Right renal cortex interstitium (tissue), 3 donors: ENCODE results near the gene COPS4. TPM values are rescaled to one million over a fixed set of nuclear protein-coding genes. Genes with fewer than 3 reads are reported as not detected.
"Not testable (repeated sequence)": the region's sequence is repeated elsewhere in the genome, so short reads cannot be mapped to it uniquely, and the experiment has no call there.

Source experiments
- DNase-seq, 3 donors: peaks; one replicate each; pipeline ENCODE4 v3.0.0-alpha.2; 2013; ENCODE audit warnings: low read depth in 3 of 3, low spot score in 2 of 3
- polyA plus RNA-seq, 3 donors: library from polyadenylated mRNA; unstranded; fragments of 120-200 nt; gene quantifications; one replicate each; pipeline ENCODE4 v1.2.1, GENCODE V29; 2013; ENCODE audit not compliant: insufficient read length in 3 of 3

The COPS4 gene
- polyA plus RNA-seq, 3 donors = 84.7 to 95.5 (median 90.3) TPM

- DNase-seq = no peak
Measured at GRCh38 chr4:83075311-83076095, 40.5 kb downstream of the COPS4 start.

DNA sequence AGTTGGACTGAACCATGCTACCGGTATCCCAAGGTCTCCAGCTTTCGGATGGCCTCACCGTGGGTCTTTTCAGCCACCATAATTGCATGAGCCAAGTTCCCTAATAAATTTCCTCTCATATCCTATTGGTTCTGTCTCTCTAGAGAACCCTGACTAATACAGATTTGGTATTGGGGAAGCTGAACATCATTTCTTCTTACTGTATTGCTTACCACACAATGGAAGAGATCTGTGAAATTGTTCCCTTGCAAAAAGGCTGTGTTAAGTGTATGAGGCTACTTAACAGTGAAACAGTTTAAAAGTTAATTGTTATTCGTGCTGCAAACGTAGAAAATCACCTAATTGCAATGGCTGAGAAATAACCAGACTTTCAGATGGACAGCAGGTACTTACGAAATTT, 45.6 kb downstream of the COPS4 start:
- DNase-seq = no peak

- no peak for DNase-seq
Measured at GRCh38 chr4:83082777-83083176, 47.8 kb downstream of the COPS4 start.

DNA sequence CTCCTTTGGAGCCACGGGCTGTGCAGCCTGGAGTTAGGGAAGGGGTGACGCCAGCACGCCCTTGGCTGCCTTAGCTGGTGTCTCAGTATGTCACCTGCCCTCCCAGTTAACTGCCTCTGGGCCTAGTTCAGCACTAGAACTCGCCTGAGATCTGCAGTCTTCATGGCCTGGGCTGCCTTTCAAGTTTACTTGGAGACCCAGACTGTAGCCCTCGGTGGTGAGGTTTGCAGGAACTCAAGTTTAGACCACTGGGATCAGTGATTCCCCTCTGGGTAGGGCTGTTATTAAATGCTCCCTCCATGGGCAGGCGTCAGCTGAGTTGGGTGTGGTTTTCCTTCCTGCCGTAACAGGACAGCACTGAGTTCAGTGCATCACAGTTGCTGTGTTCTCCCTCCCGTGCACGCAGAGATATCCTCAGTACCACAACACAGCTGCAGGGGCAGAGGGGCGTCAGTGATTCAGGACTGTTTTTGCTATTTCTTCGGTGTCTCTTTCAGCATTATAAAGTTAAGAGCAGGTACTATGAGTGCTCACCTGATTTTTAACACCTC, 49.0 kb downstream of the COPS4 start:
- DNase-seq = no peak

GRCh38 chr4:83084956-83085355, 50.0 kb downstream of the COPS4 start:
- DNase-seq = not testable (repeated sequence)

DNA sequence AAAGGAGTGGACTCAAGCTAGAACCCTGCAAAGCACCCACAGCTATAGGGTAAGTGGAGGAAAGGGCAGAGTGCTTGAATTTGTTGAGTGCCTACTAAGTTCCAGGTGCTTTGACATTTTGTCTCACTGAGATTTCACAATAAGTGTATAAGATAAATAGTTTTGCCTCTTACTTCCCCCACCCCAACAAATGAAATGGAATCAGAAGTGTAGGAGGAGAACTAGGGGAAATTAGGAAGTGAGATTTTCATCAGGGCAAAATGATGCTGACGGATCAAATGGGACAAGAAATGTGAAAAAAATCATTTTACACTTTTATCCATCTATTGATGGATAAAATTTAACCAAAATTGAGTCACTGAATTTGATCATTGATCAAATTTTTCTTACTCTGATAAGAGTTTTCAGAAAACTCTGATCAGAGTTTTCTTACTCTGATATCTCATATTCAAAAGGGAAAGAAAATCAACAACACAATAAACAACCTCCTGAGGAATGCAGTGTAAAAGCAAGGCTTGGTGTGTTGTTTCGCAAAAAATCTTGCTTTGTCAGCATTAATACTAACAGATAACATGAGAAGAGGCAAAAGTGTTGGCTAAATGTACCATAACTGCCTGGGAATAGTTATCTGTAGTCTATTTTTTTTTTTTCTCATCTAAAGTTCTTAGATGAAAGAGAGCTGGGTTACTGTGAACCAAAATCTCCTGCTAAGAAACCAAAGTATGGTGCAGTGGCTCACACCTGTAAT, 54.6 kb downstream of the COPS4 start:
- no peak for DNase-seq

GRCh38 chr4:83093060-83093640, 58.2 kb downstream of the COPS4 start:
- DNase-seq = no peak

GRCh38 chr4:83096397-83096796, 61.4 kb downstream of the COPS4 start:
- DNase-seq = no peak

GRCh38 chr4:83104991-83105390, 70.0 kb downstream of the COPS4 start:
- DNase-seq = no peak

- no peak for DNase-seq
Measured at GRCh38 chr4:83107631-83108030, 72.6 kb downstream of the COPS4 start.

GRCh38 chr4:83108101-83108861, 73.3 kb downstream of the COPS4 start:
- no peak for DNase-seq

GRCh38 chr4:83109480-83110222, 74.7 kb downstream of the COPS4 start:
- peak in 1 of 3 donors; percentile 40 for DNase-seq

GRCh38 chr4:83110223-83110945, 75.4 kb downstream of the COPS4 start:
- DNase-seq = peak; percentile 64 to 72 (median 65)

DNA sequence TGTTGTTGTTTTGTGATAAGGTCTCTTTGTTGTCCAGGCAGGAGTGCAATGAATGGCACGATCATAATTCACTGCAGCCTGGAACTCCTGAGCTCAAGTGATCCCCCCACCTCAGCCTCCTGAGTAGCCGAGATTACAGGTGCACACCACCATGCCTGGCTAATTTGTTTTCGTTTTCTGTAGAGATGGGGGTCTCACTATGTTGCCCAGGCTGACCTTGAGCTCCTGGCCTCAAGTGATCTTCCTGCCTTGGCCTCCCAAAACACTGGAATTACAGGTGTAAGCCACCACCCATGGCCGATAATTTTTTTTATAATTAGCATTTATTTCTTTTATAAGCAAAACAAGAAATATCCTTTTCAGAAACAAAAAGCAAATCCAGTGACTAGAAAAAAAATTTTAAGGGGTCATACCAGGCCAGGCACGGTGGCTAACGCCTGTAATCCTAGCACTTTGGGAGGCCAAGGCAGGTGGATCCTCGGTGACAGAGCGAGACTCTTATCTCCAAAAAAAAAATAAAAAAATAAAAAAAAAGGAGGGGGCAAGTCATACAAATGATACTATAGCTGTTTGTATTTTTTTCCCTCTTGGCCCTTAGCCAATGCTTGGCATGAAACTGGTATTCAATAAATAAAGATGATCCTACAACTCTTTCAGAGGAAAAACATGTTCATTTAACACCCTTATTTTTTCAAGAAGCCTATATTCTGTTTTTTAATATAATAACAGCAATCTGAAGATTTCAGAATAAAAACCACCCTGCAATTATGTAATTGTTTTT, 76.2 kb downstream of the COPS4 start:
- no peak for DNase-seq

DNA sequence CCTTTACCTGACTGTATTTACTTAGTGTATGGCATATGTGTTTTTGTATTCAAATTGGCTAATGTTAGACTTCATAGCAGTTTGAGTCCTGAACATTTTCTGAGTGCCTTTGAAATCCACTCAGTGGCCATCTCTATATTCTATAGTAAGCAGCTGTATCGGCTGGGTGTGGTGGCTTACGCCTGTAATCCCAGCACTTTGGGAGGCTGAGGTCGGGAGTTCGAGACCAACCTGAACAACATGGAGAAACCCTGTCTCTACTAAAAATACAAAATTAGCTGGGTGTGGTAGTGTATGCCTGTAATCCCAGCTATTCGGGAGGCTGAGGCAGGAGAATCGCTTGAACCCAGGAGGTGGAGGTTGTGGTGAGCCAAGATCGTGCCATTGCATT, 76.8 kb downstream of the COPS4 start:
- DNase-seq = not testable (repeated sequence)

DNA sequence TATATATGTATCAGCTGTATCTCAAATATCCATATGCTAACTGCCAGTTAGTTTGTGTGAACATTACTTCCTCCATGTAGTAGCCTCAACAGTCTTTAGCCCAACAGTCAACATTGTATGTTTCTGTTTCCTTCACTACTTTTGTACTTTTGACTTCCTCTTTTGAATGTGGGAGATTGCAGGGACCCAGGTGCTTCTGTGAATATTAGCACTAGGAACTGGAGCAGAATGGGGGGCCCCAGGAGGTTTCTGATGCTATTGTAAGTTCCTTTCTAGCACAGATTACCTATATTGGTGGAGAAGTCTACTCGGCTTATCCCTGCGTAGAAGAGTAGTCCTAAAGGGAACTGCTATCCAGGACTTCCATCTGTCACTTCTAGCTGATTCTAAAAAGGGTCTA, 77.2 kb downstream of the COPS4 start:
- no peak for DNase-seq

GRCh38 chr4:83112678-83113428, 77.9 kb downstream of the COPS4 start:
- no peak for DNase-seq

DNA sequence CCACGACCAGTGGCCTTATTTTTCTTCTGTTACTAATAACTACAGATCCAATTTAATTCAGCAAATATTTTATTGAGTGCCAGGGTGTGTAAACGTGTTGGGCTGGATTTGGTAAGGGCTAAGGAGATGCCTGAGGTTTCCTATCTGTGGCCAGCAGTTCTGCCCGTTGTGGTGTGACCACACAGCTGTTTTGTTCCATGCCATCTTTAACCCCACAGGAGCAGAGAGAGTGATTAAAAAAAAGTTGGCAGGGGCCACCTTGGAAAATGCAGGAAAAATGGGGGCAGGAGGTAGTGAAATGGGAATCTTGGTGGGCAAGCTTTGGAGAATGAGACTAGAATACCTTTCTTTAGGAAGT, 78.4 kb downstream of the COPS4 start:
- DNase-seq = no peak
